ENCODE measurements around the gene KLHL10. TPM values are rescaled to one million over a fixed set of nuclear protein-coding genes. Genes with fewer than 3 reads are reported as not detected.

KLHL10 gene
- total and polyA plus RNA-seq, 2 of the 4 experiments (the other 2 are of a cell fraction) = 0.18 TPM; not detected in 1

DNA sequence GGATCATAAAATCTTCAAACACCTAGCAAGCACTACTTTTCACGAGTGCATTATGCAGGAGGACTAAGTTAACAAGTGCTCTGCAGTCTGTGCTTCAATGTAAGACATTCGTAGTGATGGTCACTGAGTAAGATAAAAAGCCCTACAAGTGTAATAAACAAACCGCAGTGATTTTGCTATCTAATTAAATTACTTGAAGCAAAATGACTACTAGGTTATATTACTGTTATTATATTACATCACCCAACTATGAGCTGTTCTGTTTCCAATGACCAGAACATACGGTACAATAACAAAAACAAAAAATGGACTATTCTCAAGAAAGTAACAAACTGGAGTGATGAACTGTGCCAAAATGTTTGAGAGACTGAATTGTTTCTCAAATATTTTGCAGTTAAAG is 11.2 kb downstream of the KLHL10 start:
- H3K4me3 ChIP-seq (ENCODE audit: insufficient read depth, low read depth, low read length) = no peak overlapping the region
- peaks cover 33% of the 10 kb centered on the region for H4K20me1 ChIP-seq (ENCODE audit: insufficient read depth, low read length)
- 0 out of 2 replicates have a peak, but pooled peaks cover 2% of the 10 kb centered on the region for H3K4me1 ChIP-seq (ENCODE audit: control insufficient read depth, insufficient read depth, low read length)
- POLR2A ChIA-PET (ENCODE audit: unreplicated experiment) = no interaction called here
- TF ChIP-seq CEBPB (IDR thresholded peaks at IDR 0.05; ENCODE audit: low read depth, low read length) = 0 out of 2 replicates have a peak, but pooled peaks have one; percentile 22
- TF ChIP-seq MAFK (IDR thresholded peaks at IDR 0.05; ENCODE audit: low read depth, low read length) = no peak
- BruUV-seq (replicated peaks) = no TSS peak
- H3K9me1 ChIP-seq (ENCODE audit: insufficient read depth, low read length) = peaks cover 9% of the 10 kb centered on the region
- no peak overlapping the region for H2AFZ ChIP-seq (replicated peaks; ENCODE audit: low read length, poor library complexity)
- H2BK5ac ChIP-seq (ENCODE audit: low read depth, low read length, poor library complexity, severe bottlenecking) = no peak overlapping the region
- CTCF ChIA-PET = interaction anchor here (2.0 kb wide), 1 partner anchor 15 kb away, joined by 6 read pairs; no protein-coding TSS in a partner anchor
- no peak overlapping the region for H2AK9ac ChIP-seq (replicated peaks; ENCODE audit: low read depth, low read length, poor library complexity)
- no peak overlapping the region for H3K23ac ChIP-seq (ENCODE audit: low read depth, low read length)
- no peak overlapping the region for H4K5ac ChIP-seq (ENCODE audit: low read depth, low read length)
- no CpG with 5 or more reads among the region's 4 CpGs for WGBS, 2 experiments (ENCODE audit: extremely low coverage in 2 of 2, insufficient read length in 1 of 2)
- H3K56ac ChIP-seq (ENCODE audit: extremely low read depth, insufficient read depth, low read length) = no peak overlapping the region
- intact Hi-C loops (cut with micrococcal nuclease) = no loop called here
- no peak overlapping the region for H2BK120ac ChIP-seq (ENCODE audit: low read depth, low read length)
- no peak overlapping the region for H4K8ac ChIP-seq (ENCODE audit: low read depth in 2 of 2, low read length in 2 of 2)
- peak; percentile 66 for DNase-seq
- no peak overlapping the region for H3K4me2 ChIP-seq (ENCODE audit: low read depth, low read length)
- in situ Hi-C loops (cut with MboI; ENCODE audit: low sequenced_read_pairs) = no loop called here
- no peak overlapping the region for H2AK5ac ChIP-seq (ENCODE audit: low read depth, low read length)
- H3K27ac ChIP-seq (ENCODE audit: insufficient read depth, low read length) = no peak overlapping the region
- H3K79me1 ChIP-seq (ENCODE audit: low read depth in 1 of 2, low read length in 2 of 2) = peaks cover 20 to 45% of the 10 kb centered on the region in 2 experiments
- H2BK15ac ChIP-seq (ENCODE audit: low read depth, low read length) = no peak overlapping the region
- H3K36me3 ChIP-seq (ENCODE audit: control insufficient read depth, insufficient read depth, low read length) = peaks cover 7% of the 10 kb centered on the region
- ATAC-seq (ENCODE audit: low read depth) = peak; percentile 74
- no peaks in the 10 kb centered on the region for H3K27me3 ChIP-seq (ENCODE audit: control insufficient read depth, insufficient read depth, low read length)
- no peak overlapping the region for H3K4ac ChIP-seq (ENCODE audit: low read depth, low read length)
- no peak overlapping the region for H2BK20ac ChIP-seq (ENCODE audit: low read depth, low read length)
- H3K14ac ChIP-seq (replicated peaks; ENCODE audit: low read depth, low read length) = 0 out of 2 replicates have a peak overlapping the region, but pooled peaks have one; percentile 46
- H4K91ac ChIP-seq (ENCODE audit: insufficient read depth, low read depth, low read length) = no peak overlapping the region
- no peak overlapping the region for H3K18ac ChIP-seq (ENCODE audit: low read depth, low read length)
- no peaks in the 10 kb centered on the region for H3K9me3 ChIP-seq (ENCODE audit: control insufficient read depth, insufficient read depth, low read length)
- no peak overlapping the region for H3K9ac ChIP-seq (ENCODE audit: low read depth, low read length)
- dilution Hi-C loops (cut with HindIII; ENCODE audit: low sequenced_read_pairs, unreplicated experiment) = no loop called here

All from IMR-90 (cell line).